Medulla oblongata (tissue), 1 donor: ENCODE measurements around the gene CCDC187.
"Not testable (repeated sequence)": the region's sequence is repeated elsewhere in the genome, so short reads cannot be mapped to it uniquely, and the experiment has no call there.

Experiments
- DNase-seq: peaks from one replicate; pipeline ENCODE4 v3.0.0-alpha.2; 2015; ENCODE audit errors: extremely low spot score

The CCDC187 gene

DNA sequence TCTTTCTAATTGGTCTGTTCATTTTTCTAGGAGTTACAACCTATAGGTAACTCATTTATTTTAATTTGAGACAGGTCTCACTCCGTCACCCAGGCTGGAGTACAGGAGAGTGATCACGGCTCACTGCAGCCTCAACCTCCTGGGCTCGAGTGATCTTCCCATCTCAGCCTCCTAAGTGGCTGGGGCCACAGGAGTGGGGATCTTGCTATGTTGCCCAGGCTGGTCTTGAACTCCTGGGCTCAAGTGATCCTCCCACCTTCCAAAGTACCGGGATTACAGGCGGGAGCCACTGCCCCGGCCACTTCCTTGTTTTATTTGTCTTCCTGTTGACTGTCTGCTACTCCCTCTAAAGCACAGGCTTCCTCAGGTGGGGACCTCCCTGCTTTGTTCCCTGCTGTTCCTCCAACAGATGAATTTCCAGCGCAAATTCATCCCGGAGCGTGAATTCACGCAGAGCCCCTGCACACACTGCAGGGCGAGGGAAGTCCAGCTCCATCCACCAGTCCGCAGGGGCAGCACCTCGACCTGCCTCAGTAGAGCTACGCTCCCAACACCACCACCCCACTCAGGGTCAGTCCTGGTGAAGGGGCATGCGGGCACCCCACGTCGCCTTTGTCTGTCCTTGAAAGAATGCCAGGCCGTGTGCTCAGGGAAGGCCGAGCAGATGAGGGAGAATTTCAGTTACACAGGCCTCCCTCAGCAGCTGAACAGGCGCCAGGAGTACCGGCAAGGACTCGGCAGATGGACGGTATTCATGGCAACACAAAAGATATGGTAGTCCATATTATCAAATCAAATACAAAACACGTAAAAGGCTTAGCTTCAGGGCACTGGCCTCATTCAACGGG lies 64.5 kb downstream of the CCDC187 start:
- no peak for DNase-seq

DNA sequence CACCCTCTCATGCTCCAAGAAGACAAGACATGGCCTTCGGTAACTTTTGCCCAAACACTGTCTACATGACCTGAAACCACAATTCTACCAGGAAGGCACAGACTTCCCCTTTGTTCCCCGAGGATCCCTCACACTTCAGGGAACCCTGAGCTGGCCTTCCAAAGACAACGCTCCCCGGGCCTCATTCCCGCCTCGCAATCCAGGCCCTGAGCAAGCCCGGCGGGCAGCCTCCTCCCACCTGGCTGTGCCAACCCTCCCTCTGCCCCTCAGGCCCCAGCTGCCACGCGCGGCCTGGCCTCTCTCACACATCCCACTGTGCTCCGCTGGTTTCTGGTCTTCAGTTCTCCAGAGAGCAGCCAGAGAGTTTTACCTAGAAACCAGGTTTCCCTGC lies 65.6 kb downstream of the CCDC187 start:
- no peak for DNase-seq

DNA sequence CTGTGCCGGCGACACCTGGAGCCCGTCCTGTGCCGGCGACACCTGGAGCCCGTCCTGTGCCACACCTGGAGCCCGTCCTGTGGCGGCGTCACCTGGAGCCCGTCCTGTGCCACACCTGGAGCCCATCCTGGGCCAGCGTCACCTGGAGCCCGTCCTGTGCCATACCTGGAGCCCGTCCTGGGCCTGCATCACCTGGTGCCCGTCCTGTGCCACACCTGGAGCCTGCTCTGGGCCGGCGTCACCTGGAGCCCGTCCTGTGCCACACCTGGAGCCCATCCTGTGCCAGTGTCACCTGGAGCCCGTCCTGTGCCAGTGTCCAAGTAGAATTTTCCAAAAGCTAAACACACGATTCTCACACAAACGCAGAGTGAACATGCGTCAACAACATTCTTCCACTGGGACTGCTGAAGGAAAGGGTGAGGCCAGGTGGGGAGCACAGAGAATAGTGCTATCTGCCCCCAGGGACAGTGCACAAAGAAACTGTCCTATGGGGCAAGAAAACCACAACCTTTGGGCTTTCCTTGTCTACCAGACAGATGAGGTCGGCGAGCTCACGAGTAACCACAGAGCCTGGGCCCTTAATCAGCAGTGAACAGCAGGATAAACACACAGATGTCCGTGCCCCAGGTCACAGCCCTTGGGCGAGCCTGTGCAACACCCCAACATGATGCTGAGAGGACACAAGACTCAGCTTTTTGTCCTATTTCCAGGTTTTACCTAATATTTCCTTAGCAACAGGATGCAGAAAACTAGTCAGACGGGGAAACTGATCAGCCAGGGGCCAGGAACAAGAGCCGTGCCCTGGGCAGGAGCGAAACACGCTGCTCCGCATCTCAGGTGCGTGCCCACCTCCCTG lies 66.2 kb downstream of the CCDC187 start:
- DNase-seq: no peak

DNA sequence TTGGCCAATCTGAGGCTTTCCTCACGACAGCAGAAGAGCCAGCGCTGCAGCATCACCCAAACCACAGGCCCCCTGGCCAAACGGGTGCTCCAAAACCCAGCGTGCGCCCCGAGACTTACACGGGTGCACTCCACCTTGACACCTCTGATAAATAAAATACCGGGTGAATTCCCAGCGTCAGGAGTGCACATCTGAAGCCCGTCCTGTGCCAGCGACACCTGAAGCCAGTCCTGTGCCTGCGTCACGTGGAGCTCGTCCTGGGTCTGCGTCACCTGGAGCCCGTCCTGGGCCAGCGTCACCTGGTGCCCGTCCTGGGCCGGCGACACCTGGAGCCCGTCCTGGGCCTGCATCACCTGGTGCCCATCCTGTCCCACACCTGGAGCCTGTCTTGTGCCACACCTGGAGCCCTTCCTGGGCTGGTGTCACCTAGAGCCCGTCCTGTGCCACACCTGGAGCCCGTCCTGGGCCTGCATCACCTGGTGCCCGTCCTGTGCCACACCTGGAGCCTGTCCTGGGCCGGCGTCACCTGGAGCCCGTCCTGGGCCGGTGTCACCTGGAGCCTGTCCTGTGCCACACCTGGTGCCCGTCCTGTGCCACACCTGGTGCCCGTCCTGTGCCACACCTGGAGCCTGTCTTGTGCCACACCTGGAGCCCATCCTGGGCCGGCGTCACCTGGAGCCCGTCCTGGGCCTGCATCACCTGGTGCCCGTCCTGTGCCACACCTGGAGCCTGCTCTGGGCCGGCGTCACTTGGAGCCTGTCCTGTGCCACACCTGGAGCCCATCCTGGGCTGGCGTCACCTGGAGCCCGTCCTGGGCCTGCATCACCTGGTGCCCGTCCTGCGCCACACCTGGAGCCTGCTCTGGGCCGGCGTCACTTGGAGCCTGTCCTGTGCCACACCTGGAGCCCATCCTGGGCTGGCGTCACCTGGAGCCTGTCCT lies 67.2 kb downstream of the CCDC187 start:
- DNase-seq: not testable (repeated sequence)

DNA sequence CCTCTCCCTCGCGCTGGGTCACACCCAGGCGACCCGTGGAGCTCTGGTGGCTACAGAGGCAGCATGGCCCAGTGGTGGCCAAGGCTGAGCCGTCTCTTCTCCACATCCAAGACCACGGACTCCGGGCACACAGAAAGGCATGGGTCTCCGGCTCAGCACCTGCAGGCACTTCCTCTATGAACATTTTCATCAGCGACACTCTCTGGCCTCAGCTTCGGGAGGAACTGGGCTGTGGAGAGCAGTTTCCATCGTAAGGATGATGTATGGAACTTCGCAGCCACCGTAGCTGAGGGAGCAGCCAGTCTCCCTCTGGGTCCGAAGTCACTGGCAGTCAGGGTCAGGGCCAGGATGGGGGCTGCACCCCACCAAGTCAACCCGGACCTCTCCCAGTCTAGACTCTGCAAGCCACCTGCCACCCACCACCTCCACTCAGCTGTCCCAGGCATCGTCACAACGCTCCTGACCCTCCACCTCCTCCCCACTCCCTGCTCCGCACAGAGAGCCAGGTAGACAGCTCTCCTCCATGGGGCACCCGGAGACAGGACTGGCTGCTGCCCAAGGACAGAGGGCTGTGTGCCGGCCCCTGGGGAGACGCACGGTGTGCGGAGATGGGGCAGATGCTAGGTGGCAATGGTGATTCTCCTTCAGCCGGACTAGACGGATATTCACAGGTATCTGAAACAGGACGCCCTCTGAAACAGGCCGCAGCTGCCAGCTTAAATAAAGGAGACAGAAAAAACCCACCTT lies 68.0 kb downstream of the CCDC187 start:
- no peak for DNase-seq

DNA sequence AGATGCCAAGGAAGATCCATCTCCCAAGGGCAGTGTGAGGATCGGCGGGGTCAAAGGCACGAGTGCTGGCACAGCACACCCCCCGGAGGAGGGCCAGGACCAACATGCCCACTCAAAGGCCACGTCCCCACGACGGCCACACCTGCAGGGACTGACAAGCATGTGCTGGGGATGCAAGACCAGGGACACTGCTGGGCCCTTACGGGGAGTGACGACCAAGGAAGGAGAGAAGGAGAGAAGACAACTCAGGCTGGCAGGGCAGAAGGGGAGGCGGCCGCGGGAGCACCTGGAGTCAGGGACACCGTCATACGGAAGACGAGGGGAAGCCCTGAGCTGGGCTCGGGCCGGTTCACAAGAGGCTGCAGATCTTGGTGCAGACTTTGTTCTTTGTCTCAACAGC lies 68.7 kb downstream of the CCDC187 start:
- no peak for DNase-seq

DNA sequence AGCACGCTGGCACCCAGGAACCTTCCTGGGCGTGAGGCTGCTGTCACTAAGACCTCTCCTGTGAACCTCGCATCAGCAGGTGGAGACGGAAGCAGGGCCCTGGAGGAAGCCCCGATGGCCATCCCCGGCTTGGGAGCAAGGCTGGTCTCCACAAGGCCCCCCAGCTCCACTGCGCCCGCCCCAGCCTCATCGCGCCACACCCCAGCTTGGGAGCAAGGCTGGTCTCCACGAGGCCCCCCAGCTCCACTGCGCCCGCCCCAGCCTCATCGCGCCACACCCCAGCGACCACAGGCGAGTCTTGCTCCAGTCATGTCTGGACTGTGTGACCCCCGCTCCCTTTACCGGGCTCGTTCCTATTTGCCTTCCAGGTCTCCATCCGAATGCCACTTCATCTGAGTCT lies 69.3 kb downstream of the CCDC187 start:
- no peak for DNase-seq

DNA sequence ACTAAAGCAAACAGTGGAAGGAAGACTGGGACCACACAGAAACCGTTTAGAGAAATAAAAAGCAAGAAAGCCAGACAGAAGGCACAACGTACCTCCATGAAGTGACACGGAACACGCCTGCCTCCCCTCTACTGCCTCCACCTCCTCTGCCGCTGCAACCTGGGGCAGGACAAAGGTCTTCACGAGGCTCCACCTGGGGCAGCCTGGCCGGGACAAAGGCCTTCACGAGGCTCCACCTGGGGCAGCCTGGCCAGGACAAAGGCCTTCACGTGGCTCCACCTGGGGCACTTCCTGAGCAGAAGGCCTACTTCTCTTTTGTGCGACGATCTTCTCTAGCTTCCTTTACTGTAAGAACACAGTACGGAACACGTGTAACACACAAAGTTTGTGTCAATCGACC lies 70.0 kb downstream of the CCDC187 start:
- no peak for DNase-seq

DNA sequence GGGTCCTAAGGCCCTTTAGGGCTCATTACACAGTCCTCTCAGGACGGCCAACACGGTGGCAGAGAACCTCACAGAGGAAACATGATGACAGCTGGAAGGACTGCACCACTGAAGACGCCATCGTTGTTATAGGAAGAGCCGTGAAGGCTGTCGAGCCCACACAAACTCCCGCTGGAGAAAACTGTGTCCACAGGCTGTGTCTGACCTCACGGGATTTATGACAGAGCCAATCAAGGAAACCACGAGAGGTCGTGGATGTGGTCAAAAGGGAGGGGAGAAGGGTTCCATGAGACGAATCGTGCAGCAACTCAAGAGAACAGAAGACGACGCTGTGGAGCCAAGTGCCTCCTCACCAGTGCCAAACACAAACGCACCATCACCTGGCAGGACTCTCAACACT lies 70.5 kb downstream of the CCDC187 start:
- DNase-seq: no peak

DNA sequence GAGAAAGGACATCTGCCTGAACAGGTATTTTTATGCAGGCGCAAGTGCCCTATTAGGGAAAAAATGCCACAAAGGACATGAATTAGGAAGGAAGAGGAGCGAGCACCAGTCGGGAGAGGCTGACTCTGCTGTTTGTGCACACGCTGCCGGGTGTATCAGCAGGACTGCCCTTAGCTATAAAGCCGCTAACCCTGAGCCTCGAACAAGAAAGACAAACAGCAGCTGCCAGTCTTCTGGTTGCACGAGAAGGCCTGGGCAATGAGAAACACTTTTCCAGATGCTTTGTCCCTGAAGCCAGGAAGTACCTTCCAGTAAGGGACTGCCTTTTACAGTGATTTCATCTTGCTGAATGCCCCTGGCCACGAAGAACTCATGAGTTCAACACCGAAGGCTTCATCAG lies 70.9 kb downstream of the CCDC187 start:
- no peak for DNase-seq

DNA sequence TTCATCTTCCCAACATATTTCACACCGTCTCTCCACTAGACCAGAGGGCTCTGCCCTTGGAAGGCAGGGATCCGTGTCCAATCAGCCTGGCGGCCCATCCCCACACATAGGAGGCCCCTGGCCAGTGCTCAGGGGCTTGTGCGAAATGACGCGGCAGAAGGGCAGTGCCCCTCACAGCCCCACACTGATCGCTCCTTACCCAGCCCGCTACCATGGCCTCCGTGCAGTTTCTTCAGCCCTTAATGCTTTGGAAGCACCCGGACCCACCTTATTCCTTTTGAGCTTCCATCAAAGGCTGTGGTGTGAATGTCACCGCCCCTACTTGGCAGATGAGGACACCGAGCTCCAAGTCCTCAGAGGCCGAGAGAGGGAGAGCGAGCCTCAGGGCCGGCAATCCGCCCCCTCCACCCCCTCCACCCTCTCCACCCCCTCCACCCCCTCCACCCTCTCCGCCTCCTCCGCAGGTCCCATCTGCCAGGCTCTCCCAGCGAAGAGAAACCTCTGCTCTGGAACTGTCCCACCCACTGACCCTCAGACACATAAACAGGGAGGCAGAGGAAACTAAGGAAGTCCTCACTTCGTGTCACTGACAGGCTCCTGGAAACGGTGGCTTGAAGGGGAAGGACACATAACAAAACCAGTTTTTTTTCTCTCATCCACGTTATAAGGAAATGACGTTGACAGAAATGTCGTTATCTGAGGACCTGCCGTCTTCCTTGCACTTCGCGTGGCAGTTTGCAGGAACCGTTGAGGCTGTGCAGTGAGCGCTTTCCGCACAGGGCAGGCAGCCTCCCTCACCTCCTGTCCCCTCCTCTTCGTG lies 72.2 kb downstream of the CCDC187 start:
- no peak for DNase-seq

DNA sequence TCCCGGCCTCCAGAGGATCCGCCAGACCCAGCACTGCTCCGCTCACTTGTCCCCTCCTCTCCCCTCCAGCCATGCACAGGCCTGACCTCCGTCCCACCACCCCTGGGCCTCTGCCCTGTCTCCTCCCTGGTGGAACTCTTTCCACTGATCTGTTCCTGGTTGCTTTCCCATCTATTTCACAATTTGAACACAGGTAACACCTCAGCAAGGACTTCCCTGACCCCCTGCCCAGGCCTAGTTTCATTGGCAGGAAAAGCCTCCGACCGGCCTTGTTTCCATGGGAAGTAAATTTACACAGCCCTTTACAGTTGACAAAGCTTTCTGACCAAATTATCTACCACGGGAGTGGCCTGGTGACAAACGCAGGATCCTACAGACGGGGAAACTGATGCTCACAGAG lies 73.1 kb downstream of the CCDC187 start:
- no peak for DNase-seq

DNA sequence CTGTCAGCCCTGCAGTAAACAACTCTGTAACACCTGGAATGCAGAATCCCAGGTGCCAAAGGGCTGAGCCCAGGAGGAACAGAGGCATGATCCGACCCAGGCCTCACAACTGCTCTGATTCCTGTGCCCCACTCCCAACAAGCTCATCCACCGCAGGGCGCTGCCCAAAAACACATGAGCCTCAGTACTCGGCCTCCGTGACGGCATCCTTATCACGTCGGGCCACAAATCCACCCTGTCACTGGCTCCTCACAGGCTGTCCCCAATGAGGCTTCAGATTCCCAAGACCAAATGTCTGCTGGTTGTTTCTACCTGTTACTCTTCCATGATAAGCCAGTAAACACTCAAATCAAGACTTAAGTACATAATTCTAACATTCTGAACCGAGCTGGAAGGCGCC lies 73.5 kb downstream of the CCDC187 start:
- DNase-seq: no peak

DNA sequence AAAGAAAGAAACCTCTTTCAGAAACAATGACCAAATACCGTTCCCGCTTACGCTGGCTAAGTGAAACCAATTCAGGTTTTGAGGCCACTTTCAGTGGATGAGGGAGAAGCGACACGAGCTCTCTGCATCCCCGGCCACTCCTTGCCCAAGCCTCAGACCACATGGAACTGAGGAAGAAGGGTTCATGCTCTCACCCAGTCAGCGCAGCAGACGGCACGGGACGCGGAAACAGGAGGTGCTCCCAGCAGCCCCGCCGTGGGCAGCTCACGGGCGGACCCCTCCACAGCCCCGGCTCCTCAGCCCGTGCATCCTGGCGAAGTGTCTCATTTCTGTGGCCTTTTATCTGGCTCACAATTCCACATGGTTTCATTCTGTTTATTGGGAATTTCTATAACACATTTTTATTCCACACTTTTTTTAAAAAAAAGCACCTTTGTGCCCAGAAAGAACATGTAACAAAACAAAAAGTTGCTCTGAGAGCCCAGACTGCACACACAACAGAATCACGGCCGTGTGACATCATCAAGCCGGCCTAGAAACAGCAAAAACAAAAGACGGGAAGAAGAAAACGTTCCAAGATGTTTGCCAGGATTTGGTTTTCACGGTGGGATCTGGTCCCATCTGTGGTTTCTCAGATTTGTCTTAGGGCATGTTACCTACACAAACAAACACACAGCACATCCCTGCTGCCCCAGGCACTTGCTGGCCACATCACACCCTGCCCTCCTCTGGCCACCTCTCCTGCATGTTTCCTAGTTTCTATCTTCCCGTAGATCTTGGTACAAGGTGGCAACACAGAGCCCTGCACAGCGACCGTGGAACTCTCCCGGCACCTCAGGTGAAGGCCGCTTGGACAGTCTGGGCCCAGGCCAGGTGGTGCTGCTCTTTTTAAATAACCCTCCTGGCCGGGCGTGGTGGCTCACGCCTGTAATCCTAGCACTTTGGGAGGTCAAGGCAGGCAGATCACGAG lies 74.5 kb downstream of the CCDC187 start:
- DNase-seq: peak; percentile 44

DNA sequence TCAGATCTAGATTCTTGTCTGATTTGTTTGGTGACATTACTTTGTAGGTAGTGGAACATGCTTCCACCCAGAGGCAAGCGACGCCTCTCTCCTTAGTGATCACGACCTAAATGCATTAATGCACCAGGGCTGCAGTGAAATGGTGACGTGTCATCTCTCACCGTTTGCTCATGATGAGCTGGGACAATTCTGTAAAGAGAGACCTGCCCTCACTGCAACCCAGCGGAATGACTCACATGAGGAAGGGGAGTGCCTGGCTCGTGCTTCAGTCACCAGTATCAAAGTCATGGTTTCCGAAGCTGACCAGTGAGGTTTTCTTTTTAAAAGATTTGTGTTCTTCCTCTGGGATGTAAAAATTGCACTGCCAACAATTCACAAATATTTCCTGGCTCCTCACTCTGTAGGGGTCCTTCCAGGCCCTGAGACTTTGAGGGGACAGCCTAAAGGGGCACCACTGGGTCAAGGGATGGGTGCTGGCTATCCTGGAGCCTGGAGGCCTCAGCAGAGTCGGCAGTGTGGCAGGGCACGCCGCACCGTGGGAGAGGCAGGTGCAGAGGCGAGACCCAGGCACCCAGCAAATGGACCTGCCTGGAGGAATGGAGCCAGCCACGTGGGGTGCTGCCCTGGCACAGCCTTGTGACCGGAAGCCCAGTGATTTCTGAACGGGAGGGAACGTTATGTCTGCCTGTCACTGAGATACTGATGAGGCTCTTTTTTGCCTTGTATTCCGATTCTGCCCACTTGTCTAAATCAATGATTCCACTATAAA lies 75.6 kb downstream of the CCDC187 start:
- no peak for DNase-seq

DNA sequence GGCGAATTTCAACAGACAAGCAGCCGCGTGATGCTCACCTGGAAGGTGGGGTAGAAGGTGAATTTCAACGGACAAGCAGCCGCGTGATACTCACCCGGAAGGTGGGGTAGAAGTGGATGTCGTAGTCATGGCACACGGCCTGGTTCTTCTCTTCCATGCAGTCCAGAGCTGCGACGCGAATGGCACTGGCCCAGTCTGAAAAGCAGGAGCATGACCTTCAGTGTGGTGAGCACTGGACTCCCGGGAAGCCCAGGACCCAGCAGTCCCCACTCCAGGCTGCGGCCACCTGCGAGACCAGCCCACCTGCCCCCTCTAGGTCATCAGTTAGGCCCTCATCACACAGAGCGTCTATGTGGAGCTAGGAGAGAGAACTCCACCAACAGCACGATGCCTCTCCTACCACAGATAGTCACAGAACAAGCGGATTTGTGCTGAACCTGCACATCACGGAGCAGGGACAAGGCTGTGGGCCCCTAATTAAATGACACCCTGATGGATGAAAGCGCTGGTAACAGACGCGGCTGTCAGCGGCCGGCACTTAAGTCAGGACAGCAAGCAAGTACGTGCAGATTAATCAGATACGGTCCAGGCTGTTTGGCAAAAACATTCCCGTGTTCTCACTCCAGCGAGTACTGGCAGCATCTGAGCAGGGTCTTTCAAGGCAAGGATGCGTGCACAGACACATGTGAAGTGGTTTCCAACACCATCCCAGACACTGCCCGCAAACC lies 77.0 kb downstream of the CCDC187 start:
- DNase-seq: no peak
